NCI-H128 (cell line): Measurements from ENCODE around the gene SH3RF2.
"Not testable (repeated sequence)": the region's sequence is repeated elsewhere in the genome, so short reads cannot be mapped to it uniquely, and the experiment has no call there.

Source experiments
- DNase-seq: peaks from one replicate; lab custom pipeline; 2025; ENCODE audit not compliant: unreplicated experiment; lab: John Stamatoyannopoulos, UW

SH3RF2 gene, protein sequence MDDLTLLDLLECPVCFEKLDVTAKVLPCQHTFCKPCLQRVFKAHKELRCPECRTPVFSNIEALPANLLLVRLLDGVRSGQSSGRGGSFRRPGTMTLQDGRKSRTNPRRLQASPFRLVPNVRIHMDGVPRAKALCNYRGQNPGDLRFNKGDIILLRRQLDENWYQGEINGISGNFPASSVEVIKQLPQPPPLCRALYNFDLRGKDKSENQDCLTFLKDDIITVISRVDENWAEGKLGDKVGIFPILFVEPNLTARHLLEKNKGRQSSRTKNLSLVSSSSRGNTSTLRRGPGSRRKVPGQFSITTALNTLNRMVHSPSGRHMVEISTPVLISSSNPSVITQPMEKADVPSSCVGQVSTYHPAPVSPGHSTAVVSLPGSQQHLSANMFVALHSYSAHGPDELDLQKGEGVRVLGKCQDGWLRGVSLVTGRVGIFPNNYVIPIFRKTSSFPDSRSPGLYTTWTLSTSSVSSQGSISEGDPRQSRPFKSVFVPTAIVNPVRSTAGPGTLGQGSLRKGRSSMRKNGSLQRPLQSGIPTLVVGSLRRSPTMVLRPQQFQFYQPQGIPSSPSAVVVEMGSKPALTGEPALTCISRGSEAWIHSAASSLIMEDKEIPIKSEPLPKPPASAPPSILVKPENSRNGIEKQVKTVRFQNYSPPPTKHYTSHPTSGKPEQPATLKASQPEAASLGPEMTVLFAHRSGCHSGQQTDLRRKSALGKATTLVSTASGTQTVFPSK

DNA sequence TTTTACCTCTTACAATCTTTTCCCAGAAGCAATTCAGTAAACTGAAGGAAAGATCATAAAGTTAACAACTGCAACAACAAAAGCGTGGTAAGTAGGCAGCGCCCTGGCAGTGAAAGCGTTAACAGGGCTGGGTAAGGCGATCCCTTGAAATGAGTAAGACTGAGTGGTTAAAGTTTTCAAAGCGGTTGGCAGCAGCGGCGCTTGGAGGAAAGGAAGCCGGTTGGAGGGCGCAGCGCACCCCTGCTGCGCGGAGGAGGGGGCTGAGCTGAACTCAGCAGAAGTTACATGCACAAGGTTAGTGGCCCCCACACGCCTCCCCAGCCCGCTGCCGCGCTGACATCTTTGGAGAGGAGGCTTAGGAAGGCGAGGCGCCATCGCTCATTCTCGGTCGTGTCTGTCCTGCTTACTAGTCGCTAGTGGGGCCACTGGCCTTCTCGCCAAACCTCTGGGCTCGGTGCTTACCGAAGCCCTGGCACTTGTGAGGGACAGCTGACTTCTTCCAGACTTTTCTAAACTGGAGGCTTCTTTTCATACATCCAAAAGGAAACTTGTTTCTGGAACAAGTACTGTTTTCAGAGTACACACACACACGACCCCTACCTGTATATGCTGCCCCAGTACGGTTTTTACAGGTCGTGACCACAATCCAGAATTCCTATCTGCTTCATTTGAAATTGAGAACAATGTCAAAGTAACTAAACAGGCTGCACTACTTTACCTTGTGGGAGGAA is at the start of gene SH3RF2:
Gene SH3RF2 (plus strand): TSS at position 178 of the 731 bp plus-strand sequence. CDS start 1,351 bp downstream, outside the sequence.
- DNase-seq: no peak

DNA sequence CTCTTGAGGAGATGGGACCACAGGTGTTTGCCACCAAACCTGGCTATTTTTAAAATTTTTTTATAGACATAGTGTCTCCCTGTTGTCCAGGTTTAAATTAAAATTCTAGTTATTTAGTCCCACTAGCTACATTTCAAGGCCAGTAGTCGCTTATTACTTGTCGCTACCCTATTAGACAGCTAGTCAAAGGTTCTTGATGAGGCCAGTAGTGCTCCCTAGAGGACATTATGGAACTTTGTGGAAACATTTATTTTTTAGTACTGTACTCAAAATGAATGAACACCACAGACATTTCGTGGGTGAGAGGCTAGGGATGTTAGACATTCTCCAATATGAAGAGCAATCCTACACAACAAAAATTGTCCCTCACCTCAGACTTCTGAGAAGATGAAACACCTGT is 49.2 kb upstream of the SH3RF2 start:
- DNase-seq: no peak

DNA sequence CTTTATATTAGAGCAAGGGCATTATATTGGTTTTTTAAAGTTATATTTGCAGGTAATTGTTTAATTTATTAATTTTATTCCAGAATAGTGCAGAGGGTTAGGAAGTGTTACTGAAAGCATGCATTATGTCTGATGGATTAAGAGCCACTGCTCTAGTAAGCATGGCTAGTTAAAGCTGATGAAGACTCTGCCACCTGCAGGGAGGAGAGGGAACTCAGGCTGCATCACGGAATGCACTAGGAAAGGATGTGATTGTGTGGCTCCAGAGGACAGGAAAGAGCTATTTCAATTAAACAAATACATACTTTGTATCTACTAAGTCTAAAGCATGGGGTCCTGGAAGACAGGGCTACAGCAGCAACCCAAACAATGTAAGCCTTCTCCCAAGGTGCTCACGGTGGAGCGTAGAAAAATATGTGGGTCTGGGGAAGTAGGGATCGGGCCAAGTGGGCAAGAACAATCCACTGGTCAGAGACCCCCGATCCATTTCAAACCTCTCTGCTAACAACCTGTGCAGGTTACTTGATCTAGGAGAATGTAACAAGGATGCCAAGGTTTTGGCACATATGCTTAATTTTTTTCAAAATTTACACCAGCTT is 48.3 kb upstream of the SH3RF2 start:
- DNase-seq: no peak

DNA sequence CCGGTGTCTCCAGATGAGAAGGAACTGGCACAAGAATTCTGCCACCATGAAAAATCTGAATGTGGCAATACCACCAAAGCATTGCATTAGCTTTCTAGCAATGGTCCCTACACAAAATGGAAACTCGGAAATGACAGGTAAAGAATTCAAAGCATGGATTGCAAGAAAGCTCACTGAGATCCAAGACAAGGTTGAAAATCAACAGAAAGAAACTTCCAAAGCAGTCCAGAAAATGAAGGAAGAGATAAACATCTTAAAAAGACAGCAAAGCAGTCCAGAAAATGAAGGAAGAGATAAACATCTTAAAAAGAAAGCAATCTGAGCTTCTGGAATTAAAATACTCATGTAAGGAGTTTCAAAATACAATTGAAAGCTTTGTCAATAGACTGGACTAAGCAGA is 46.8 kb upstream of the SH3RF2 start:
- no peak for DNase-seq

DNA sequence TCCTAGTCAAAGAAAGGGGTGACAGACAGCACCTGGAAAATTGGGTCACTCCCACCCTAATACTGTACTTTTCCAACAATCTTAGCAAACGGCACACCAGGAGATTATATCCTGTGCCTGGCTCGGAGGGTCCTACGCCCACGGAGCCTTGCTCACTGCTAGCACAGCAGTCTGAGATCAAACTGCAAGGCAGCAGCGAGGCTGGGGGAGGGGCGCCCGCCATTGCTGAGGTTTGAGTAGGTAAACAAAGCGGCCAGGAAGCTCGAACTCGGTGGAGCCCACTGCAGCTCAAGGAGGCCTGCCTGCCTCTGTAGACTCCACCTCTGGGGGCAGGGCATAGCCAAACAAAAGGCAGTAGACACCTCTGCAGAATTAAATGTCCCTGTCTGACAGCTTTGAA is 45.0 kb upstream of the SH3RF2 start:
- not testable (repeated sequence) for DNase-seq

DNA sequence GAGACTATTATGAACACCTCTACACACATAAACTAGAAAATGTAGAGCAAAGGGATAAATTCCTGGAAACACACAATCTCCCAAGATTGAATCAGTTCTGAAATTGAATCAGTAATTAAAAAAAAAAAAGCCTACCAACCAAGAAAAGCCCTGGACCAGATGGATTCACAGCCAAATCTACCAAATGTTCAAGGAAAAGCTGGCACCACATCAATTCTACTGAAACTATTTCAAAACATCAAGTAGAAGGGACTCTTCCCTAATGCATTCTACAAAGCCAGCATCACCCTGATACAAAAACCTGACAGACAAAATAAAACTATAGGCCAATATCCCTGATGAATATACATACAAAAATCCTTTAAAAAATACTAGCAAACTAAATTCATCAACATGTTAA is 38.2 kb upstream of the SH3RF2 start:
- DNase-seq: no peak

DNA sequence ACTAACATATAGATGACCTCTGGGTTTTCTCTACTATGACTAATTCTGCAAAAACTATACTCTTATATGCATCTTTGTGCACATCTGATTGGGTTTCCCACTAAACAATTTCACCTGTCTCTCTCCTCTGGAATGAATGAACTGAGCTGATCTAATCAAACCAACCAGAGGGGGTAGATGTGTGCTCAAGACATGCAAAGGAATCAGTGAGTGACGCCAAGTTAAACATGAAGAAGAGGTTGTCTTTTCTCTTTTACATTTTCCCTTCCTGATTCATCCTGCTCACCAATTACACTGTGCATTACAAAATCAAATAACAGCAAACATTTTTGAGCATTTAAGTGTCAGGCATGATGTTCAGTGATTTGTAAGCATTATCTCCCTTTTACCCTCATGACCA is 34.0 kb upstream of the SH3RF2 start:
- DNase-seq: no peak

DNA sequence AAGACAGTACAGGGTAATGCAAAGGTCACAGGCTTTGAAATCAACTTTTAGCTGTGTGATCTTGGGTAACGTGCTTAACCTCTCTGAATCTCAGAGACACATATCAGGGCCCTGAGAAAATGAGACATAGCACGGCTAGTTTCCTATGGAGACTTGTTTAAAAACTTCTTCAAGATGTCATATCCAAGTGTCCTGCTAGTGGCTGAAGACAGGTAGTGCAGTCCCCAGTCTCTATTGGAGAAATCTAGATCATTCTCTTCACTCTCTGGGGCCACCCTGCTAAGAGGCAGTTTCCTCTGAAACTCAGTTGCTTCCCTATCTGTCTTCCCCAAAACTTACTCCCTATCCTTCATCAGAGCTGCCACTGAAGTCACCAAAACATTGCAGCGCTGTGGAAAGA is 33.3 kb upstream of the SH3RF2 start:
- DNase-seq: no peak

DNA sequence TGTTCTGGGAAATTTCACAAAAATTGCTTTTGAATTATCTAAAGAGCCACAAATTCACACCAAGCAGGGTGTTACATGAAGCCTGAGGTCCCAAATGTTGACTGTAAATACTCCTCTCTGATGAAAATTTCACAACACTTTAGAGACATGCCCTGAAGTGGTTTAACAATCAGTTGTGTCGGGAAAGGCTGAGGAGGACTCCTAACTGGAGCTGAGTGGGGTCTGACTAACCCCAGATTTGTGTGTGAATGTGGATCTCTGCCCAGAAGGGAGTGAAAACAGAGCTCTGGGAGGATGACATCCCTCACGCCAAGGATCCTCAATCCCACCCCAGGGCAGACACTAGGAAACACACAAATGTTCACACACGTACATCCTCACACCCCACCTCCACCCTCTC is 32.5 kb upstream of the SH3RF2 start:
- no peak for DNase-seq

DNA sequence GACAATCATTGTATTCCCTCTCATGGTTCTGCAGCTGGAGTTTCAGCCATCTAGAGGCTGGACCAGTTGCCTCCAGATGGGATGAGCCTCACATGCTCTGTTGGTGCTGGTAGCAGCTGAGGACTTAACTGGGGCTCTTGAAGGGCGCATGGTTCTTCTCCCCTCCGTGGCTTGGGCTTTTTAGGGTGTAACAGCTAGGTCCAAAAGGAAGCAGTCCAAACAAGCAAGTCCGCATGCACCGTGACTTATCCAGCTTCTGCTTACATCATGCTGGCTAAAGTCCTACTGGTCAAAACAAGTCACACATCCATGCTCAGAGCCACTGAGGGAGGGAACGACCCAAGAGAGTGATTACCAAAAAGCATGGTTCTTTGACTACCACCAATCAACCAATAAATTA is 31.6 kb upstream of the SH3RF2 start:
- no peak for DNase-seq

DNA sequence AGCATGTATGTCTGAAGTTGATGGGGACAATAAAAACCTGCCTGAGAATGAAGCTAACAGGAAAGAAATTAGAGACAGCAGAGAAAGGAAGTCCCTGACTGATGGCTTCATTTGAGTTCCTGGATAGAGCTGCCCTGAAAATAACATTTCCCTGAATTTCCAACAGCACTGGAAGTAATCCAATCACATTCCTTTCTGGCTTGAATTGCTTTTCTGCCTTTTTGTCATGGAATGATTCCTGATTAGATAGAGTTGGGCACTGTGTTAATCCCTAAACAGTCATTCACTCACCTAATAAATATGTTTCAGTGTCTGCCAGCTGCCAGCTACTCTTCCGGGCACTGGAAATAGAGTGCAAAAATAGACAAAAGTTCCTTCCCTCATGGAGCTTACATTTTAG is 30.0 kb upstream of the SH3RF2 start:
- DNase-seq: no peak

DNA sequence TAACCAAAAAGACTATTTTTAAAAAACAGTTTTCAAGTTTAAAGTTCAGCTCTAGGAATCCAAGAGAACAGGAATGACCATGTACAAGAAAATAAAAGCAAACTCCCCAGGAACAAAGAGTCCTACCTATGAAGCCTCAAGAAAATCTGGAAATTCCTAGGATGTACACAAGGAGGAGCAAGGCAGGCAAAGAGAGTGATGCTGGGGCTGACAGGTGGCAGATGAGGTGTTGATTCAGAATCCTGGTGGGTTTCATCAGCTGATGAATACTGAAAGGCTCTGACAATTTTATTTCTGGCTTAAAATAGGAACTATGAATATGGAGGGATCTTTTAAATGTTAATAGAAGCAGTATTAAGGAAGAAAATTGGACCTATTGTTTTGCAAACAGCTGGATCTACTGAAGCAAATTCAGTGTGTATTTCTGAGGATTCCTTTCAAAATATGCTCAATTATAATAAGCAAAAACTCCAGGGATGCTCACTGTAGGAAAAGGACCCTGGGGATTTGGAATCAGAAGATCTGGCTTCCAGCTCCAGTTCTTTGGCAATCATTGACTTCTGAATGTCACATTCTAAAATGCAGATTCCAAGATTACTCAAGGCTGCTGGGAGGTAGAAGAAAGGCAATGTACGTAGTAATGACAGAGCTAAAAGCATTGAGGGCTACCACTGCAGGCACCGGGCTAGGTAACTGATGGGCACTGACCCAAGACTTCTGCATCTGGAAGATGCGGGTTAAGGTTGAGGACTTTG is 28.0 kb upstream of the SH3RF2 start:
- no peak for DNase-seq

DNA sequence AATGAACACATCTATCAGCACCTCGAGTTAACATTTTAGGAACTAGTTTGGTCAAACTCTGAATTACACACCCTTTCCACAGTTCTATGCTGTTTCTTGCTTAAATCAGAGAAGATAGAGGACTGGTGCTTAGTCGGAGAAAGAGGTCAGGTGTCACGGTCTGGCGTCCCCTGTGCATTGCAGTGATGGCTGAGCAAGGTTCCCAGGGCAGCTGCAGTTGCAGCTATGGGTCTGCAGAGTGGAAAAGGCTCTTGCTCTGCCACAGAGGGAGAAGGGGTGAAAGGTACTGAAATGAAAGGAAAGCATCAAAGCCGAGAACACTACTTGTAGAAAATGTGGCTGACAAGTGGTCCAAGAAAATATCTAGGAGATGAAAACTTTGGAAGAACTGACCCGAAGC is 25.2 kb upstream of the SH3RF2 start:
- DNase-seq: no peak

DNA sequence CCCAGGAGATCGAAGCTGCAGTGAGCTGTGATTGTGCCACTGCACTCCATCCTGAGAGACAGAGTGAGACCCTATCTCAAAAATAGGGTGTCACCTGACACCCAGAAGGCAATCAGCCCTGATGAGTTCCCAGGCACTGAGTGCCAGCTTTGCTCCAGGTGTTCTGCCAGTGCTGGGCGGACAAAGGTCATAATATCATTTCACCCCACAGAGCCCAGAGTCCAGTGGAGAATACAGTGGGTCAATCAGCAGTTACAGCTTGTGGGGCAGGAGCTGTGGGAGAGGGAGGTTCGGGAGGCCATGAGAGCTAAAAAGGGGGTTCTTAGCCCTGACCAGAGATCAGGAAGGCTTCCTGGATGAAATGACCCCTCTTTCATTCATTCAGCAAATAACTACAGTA is 24.4 kb upstream of the SH3RF2 start:
- no peak for DNase-seq

DNA sequence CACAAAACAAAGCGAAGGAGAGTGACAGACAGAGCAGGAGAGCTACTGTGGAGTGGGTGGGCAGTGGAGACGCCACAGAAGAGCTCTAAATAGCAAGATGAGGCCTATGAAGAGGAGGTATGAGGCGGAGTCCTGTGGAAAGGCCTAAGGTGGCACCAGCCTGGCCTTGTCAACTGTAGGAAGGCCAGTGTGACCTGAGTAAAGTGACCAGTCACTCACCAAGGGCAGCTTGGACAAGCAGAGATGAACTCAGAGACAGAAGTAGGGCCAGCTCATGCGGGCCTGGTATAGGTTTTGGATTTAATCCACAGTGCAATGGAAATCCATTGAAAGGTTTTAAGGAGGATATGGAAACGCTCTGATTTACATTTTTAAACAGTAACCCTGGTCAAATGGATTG is 23.8 kb upstream of the SH3RF2 start:
- no peak for DNase-seq

DNA sequence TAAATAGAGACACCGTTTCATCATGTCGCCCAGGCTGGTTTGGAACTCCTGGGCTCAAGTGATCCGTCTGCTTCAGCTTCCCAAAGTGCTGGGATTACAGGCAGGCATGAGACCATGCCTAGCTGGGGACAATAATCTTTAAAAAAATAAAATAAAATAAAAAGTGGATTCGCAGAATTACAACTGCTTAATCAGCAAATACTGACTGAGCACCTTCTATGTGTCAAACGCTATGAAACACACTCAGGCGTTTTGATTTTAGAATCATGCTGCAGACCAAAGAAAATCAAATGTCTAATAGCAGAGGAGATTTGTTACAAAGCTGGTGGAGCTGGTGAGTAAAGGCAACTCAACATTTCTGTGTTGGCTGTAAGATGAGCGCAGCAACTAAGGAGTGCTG is 22.7 kb upstream of the SH3RF2 start:
- DNase-seq: no peak

DNA sequence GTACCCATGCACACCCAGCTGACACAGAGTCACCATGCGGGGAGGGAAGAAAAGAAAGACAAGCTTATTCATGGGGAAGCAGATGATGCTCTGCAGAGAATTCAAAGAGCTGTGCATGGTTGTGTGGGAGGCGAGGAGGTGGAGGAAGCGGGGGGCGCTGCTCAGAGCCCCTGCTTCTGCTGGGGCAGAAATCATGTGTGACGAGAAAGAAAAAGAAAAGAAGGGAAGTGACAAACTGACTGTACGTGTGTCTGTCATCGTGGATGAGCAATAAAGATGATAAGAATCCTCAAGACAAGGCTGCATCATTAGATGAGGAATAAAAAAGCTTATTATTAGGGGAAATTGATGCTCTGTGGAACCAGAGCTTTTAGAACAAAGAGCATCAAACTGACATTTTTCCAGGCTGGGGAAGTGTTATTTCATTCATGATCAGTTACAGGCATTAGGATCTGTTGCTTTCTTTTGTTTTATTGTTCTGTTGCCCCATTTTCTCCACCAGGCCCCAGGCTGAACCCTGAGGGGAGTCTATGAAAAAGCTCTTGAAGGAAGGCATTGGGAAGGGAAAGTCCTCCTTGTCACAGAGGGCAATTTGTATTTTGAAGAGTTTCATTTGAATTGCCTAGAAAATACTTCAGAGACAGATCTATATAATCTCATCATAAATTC is 20.3 kb upstream of the SH3RF2 start:
- DNase-seq: no peak

DNA sequence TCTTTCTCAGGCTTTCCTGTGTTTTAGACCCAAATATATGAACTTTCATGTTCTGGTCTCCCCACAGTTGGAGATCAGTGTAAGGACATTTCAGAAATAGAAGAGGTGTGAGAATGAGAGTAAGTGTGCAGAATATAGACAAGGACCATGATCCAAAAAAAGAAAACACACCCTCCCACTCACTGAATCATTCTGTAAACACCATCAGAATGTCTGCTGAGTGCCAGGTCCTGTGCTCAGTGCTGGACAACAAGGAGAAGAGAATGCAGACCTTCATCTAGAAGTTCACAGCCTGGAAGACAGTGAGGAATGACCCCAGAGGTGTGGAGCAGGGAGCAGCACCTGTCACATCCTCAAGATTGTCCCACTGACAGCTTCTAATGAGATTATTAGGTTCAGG is 19.1 kb upstream of the SH3RF2 start:
- no peak for DNase-seq

DNA sequence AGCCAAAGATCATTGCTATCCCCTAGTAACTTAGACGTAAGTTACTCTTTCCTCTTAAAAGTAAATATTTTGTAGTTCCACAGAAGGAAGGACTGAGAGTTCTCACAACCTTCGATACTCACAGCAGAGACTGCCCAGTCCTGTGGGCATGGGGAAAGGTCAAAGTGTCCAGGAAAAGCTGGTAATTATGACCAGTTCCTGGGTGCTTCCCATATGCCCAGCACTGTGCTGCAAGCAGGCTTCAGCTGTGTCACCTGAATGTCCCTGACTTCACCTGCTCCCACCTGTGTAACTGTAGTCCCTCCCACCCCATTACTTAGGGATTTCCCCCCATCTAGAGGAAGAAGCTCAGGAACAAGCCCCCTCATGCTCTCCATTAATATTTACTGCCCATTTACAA is 18.0 kb upstream of the SH3RF2 start:
- no peak for DNase-seq

DNA sequence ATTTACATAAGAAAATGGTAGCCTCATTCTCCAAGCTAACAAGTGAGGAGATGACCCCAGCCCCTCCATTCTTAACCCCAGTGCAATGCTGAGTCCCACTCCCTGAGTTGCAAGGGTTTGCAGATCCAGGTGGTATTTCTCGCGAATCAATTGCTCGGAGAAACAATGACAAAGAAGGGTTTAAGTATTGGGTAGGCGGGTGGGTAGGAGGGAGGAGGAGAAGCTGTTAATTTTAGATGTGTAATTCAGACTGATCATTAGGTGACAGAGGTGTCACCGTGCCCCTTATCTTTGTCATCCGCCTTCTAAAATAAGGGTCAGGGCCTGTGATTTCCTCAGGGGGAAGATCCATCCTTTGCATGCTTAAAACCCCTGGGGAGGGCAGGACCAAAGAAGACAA is 17.0 kb upstream of the SH3RF2 start:
- no peak for DNase-seq
